HG03025 (cell line): ENCODE measurements around the gene F2.
"Not testable (repeated sequence)": the region's sequence is repeated elsewhere in the genome, so short reads cannot be mapped to it uniquely, and the experiment has no call there.

ENCODE experiments used
- ATAC-seq: cut with Tn5 transposase; IDR thresholded peaks from one replicate; pipeline ENCODE4 v1.9.1; 2021; ENCODE audit warnings: mild to moderate bottlenecking, moderate library complexity; ENCODE audit not compliant: unreplicated experiment, low FRiP score

The F2 gene

DNA sequence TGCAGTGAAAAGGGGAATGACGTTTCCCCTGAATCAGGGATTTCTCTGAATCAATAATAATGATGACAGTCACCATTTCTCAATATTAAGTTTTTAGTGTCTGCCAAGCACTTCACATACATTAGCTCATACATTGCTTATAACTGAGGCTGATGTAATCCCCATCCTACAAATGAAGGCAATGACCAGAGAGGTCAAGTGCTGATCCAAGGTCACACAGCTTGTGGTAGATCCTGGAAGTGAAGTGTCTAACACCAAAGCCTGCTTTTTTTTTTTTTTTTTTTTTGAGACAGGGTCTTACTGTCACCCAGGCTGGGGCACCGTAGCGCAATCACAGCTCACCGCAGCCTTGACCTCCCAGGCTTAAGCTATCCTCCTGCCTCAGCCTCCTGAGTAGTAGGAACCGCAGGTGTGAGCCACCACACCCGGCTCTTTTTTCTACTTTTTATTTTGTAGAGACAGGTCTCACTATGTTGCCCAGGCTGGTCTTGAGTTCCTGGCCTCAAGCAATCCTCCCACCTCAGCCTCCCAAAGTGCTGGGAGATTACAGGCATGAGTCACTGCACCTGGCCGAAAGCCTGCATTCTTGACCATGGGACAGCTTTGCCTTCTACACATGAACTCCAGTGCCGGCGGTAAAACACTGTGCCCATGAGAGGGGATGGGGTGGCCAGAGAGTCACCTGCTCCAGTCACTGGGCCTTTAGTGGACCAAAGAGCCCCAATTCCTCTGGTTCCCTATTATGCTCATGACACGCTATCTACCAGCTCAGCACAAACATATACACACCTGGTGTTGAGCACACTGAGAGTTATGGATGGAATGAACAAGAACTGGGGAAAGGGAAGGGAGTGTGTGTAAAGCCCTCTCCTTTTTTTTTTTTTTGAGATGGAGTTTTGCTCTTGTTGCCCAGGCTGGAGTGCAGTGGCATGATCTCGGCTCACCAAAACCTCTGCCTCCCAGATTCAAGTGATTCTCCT, 36.0 kb upstream of the F2 start:
- no peak for ATAC-seq

DNA sequence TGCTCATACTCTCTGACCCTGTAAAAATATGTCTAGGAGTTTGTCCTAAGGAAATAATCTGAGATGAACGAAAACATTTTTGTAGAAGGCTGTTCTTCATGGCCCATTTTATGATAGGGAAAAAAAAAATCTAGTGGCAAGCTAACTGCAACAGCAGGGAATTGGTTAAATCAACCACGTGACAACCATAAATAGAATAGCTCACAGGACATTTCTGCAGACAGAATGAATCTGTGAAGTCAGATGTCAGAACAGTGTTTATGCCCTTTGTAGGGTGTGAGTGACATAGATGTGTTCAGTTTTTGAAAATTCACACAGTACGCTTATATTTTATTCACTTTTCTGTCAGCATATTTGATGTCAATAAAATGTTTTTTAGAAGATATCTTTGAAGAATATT, 34.6 kb upstream of the F2 start:
- no peak for ATAC-seq

- no peak for ATAC-seq
These were observed 31.9 kb upstream of the F2 start for GRCh38 chr11:46686886-46687795.

DNA sequence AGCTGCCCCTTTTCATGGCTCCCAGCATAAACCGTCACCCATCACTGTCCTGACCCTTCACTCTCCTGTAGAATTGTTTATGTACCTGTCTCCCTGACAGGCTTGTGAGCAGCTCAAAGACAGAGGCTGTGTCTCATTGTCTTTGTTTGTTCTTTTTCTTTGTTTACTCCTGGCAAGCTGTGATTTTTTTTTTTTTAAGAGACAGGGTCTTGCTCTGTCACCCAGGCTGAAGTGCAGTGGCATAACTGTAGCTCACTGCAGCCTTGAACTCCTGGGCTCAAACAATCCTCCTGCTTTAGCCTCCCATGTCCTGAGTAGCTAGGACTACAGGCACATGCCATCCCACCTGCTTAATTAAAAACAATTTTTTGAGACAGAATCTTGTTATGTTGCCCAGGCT, 28.3 kb upstream of the F2 start:
- ATAC-seq = no peak

DNA sequence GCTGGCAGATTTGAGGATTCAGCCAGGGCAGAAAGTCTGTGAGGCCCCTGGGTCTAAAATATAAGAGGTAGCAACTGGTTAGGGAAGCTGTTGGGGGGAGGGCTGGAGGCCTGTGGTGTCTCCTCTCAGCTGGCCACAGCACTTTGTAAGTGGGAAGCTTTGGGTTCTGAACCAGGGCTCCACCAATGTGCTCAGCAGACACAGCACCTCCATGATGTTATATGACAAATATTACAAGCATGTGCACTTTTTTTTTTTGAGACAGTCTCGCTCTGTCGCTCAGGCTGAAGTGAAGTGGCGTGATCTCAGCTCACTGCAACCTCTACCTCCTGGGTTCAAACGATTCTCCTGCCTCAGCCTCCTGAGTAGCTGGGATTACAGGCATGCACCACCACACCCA, 26.6 kb upstream of the F2 start:
- no peak for ATAC-seq

- no peak for ATAC-seq
These were observed 25.4 kb upstream of the F2 start for GRCh38 chr11:46693597-46694012.

DNA sequence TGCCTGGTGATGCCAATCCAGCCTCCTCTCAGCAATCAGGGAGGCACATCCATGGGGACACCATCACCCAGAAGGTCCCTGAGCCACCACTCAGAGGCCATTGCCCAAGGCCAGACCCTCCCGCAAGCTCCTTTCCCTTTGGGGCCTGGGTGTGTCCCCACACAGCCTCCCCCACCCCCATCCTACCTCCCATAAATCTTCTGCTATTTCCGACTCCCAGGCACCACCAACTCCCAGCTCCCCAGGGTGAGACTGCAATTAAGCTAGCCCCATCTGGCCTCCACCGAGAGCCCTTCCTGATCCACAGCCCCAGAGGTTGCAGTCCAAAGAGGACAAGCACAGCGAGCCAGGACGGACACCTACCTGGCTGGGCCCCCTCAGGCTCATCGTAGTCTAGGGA, 24.9 kb upstream of the F2 start:
- ATAC-seq = no peak

GRCh38 chr11:46694607-46695006, 24.4 kb upstream of the F2 start:
- ATAC-seq = no peak

GRCh38 chr11:46695345-46696211, 23.4 kb upstream of the F2 start:
- ATAC-seq = no peak

GRCh38 chr11:46696212-46696558, 22.8 kb upstream of the F2 start:
- ATAC-seq = no peak

GRCh38 chr11:46697303-46697702, 21.7 kb upstream of the F2 start:
- no peak for ATAC-seq

GRCh38 chr11:46697723-46698122, 21.3 kb upstream of the F2 start:
- no peak for ATAC-seq

GRCh38 chr11:46698597-46698996, 20.4 kb upstream of the F2 start:
- ATAC-seq = no peak

DNA sequence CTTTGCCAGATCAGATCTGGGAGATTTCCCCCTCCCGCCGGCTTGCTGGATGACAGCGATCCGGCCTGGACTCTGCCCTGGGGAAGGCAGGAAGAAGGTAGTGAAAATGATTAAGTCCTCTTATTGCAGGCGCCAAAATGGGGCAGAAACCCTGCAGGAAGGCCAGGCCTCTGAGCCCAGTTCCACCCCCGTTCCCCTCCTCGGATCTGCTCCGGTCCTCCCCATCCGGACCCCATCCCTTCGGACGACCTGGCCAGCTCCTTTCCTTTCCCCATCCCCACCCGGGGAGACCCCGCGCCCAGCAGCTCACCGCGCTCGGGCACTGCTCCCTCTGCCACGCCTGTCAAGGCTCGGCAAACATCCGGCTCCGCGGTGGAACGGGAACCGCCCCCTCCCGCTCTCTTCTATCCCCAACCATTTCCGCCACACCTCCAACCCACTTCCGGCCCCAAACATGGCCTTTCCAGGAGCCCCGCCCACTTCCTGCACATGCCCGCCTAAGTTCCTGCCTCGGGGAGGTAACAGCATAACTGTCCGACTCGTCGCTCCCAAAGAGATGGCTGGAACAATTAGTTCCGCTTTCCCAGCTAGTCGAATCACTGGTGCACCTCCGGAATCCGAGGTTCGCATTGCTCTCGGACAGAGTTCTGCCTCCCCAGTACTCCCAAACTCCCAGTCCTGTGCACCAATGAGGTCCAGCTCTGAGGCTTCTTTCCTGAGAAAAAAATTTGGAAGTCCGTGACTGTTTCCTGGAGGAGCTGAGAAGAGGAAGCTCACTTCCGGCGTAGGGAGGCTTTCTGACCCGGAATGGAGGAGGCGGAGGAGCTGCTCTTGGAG, 18.6 kb upstream of the F2 start, which contains the start of the genes ARHGAP1 and ZNF408:
ARHGAP1 (minus strand) TSS at position 379 of the 837 bp plus-strand sequence. CDS start 4,512 bp downstream, outside the sequence.
ZNF408 (plus strand) TSS at position 791 of the 837 bp plus-strand sequence; CDS start at position 808, 17 bp downstream.
- peak; percentile 86 for ATAC-seq

- ATAC-seq = no peak
These were observed 17.8 kb upstream of the F2 start for GRCh38 chr11:46701078-46701654.

DNA sequence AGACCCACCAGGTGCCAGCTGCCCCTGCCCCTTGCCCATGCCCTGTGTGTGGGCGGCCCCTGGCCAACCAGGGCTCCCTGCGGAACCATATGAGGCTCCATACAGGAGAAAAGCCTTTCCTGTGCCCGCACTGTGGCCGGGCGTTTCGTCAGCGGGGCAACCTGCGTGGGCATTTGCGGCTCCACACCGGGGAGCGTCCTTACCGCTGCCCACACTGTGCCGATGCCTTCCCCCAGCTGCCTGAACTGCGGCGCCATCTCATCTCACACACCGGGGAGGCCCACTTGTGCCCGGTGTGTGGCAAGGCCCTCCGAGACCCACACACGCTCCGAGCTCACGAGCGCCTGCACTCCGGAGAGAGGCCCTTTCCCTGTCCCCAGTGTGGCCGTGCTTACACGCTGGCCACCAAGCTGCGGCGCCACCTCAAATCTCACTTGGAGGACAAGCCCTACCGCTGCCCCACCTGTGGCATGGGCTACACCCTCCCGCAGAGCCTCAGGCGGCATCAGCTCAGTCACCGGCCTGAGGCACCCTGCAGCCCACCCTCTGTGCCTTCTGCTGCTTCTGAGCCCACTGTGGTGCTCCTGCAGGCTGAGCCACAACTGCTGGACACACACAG, 13.8 kb upstream of the F2 start:
- ATAC-seq = no peak

GRCh38 chr11:46706886-46707285, 12.1 kb upstream of the F2 start:
- ATAC-seq = no peak

- not testable (repeated sequence) for ATAC-seq
These were observed 9.7 kb upstream of the F2 start for GRCh38 chr11:46709351-46709750.
